K562 treated with DMSO at 1 percent for 12 hours (cell line): ENCODE data around the gene ATP6AP1. TPM values are rescaled to one million over a fixed set of nuclear protein-coding genes. Genes with fewer than 3 reads are reported as not detected.

ENCODE experiments used
- total RNA-seq: library from RNA; unstranded; fragments of 300-600 nt; gene quantifications from 2 replicates; pipeline ENCODE4 v1.2.3, GENCODE V29; 2022; ENCODE audit not compliant: insufficient read depth

The ATP6AP1 gene, protein sequence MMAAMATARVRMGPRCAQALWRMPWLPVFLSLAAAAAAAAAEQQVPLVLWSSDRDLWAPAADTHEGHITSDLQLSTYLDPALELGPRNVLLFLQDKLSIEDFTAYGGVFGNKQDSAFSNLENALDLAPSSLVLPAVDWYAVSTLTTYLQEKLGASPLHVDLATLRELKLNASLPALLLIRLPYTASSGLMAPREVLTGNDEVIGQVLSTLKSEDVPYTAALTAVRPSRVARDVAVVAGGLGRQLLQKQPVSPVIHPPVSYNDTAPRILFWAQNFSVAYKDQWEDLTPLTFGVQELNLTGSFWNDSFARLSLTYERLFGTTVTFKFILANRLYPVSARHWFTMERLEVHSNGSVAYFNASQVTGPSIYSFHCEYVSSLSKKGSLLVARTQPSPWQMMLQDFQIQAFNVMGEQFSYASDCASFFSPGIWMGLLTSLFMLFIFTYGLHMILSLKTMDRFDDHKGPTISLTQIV
- 160 and 217 TPM in 2 replicates for total RNA-seq

GRCh38 chrX:154428176-154429171 is at the start of gene ATP6AP1:
ATP6AP1 (plus strand) TSS chrX:154428677; CDS start chrX:154428693, 16 bp downstream.

DNA sequence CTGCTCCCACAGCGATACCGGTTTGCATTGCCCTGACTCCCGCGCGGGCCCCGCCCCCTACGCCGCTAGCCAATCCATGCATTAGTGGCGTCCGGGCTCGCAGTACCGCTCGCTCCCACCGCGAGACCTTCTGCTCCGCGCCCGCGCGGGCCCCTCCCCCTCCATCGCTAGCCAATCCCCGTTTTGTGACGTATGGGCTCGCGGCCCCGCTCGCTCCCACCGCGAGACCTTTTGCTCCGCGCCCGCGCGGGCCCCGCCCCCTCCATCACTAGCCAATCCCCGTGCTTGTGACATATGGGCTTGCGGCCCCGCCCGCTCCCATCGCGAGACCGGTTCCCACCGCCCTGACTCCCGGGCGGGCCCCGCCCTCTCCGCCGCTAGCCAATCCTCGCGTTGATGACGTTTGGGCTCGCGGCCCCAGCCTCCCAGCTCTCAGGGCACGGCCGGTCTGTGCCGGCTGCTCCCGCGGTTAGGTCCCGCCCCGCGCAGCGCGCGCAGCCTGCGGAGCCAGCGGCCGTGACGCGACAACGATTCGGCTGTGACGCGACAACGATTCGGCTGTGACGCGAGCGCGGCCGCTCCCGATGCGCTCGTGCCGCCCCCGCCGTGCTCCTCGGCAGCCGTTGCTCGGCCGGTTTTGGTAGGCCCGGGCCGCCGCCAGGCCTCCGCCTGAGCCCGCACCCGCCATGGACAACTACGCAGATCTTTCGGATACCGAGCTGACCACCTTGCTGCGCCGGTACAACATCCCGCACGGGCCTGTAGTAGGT is 49.5 kb upstream of the ATP6AP1 start, which contains the start of gene EMD:
TSS of gene EMD (plus strand) at position 497 of the 770 bp plus-strand sequence. CDS start at position 687, 190 bp downstream.

GRCh38 chrX:154397888-154398667 is 30.4 kb upstream of the ATP6AP1 start, which contains the start of gene RPL10:
RPL10 (plus strand) TSS chrX:154398377; CDS start chrX:154398520, 143 bp downstream.

DNA sequence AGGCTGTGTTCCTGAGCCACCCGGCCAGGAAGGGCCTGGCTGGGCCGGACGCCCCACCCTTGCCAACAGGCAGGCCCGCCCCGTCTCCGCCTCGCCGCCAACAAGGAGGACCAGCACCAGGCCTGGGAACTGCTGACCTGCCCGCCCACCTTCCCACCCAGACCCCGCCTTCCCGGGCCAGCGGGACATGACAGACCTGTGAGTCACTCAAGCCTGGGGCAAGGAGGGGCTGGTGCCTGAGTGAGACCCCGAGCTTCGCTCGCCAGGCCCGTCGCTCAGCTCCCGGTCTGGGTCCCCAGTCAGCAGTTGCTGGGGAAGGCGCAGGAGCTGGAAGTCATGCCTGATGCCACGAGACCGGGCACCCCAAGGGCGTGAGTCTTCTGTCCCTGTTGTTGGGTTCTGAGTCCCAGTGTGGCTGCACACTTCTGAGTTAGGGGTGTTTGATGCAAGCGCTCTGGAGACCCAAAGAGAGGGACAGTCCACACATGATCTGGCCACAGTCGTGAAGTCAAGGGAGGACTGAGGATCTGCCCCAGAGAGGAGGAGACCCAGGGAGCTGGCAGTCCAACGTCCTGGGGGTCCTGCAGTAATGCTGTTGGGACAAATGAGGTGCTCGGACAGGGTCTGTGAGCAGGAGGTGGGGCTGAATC is 19.1 kb upstream of the ATP6AP1 start, which contains the start of gene DNASE1L1:
TSS of gene DNASE1L1 (minus strand) at position 33 of the 650 bp plus-strand sequence. CDS start 3,686 bp downstream, outside the sequence.

DNA sequence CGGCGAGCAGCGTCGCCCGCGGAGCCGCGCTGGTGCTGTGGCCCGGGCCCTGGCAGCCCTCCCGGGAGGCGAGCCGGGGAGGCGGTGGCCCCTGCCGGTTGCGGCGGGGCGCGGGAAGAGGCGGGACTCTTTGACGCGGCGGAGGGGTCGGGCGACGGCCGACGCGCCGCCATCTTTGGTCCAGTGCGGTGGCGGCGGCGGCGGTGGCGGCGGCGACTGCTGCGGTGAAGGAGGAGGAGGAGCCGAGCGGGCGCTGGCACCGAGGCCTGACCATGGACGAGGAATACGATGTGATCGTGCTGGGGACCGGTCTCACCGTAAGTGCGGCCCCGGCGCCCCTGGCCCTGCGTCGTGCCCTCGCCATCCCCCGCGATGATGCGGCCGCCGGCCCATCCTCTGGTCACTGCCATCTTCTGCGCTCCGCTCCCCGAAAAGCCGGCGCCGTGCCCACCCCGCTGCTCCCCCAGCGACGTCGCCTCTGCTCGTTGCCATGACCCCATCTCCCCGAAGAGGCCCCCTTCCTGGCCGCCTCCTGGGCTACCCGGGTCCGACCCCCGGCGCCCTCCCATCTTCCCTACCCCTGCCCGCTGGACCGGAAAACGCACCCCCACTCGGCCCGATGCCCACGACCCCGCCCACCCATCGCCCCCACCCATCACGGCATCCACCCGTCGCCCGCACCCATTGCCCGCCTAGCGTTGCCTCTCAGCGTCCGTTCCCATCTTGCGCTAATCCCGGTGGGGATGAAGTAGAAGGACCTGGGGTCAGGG is 8.7 kb downstream of the ATP6AP1 start, which contains the start of gene GDI1:
TSS of gene GDI1 (plus strand) at position 172 of the 770 bp plus-strand sequence. CDS start at position 273, 101 bp downstream.

GRCh38 chrX:154443992-154444754 is 15.7 kb downstream of the ATP6AP1 start, which contains the start of gene FAM50A:
FAM50A (plus strand) TSS chrX:154444141; CDS start chrX:154444236, 95 bp downstream.

GRCh38 chrX:154458116-154458953 is 29.9 kb downstream of the ATP6AP1 start, which contains the start of gene PLXNA3:
PLXNA3 (plus strand) TSS chrX:154458281; CDS start chrX:154460184, 1,903 bp downstream.

DNA sequence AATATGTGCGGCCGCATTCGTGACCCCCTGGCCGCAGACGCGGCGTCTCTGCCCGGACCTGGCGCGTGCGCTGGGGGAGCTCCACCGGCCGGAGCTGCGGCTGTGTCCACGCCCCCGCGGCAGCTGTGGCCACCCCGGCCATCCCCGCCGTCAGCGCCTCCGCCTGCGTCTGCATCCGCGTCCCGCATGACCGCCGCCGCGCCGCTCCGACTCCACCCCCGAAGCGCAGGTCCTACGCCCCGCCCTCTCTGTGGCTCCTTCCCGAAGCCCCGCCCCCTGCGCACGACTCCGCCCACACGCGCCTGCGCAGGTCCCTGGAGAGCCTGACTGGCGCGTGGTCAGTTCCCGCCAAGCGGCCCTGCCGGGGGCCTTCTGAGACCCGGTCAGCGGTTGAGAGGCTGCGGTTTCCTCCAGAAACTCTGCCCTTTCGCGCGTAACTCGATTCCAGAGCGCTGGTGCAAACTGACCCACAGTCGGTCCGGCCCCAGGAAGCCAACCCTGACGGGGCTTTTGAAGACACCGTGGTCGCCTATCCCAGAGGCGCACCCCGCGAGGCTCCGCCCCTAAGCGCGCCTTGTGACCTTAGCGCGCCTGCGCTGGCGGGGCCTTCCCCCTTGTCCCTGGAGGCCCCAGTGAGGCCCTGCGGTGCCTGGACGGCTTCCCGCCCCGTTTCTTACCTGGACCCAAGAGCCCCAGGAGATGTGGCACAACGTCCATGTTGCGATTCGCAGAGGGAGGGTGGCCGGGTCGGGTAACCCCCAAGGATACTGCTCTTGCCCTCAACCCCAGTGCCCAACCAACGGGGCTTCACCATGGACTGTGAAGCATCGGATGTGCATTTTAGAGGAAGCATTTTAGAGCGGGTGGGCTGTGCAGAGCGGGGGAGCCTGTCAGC is 50.5 kb downstream of the ATP6AP1 start, which contains the start of gene LAGE3:
TSS of gene LAGE3 (minus strand) at position 554 of the 895 bp plus-strand sequence. CDS start at position 188, 366 bp downstream.

Other genes starting within 250 kb of the ATP6AP1 start
- gene OPN1MW, start 246.1 kb upstream of the ATP6AP1 start, total RNA-seq: not detected in 2 replicates
- not detected in 2 replicates for gene OPN1MW2, start 208.9 kb upstream of the ATP6AP1 start, total RNA-seq
- not detected in 2 replicates for gene OPN1MW3, start 171.1 kb upstream of the ATP6AP1 start, total RNA-seq
- not detected in 2 replicates for gene TEX28, start 133.6 kb upstream of the ATP6AP1 start, total RNA-seq
- gene TKTL1, start 132.9 kb upstream of the ATP6AP1 start, total RNA-seq: 2.1 and 2.4 TPM in 2 replicates
- gene FLNA, start 54.0 kb upstream of the ATP6AP1 start, total RNA-seq: 341 and 418 TPM in 2 replicates
- gene EMD, start 49.4 kb upstream of the ATP6AP1 start, total RNA-seq: 91.1 and 109 TPM in 2 replicates
- gene RPL10, start 30.3 kb upstream of the ATP6AP1 start, total RNA-seq: 13,537 and 14,219 TPM in 2 replicates
- 17.3 and 23.7 TPM in 2 replicates for gene DNASE1L1, start 19.4 kb upstream of the ATP6AP1 start, total RNA-seq
- 35.8 and 57.5 TPM in 2 replicates for gene TAFAZZIN, start 17.1 kb upstream of the ATP6AP1 start, total RNA-seq
- 95.4 and 142 TPM in 2 replicates for gene GDI1, start 8.5 kb downstream of the ATP6AP1 start, total RNA-seq
- 157 and 192 TPM in 2 replicates for gene FAM50A, start 15.5 kb downstream of the ATP6AP1 start, total RNA-seq
- gene PLXNA3, start 29.6 kb downstream of the ATP6AP1 start, total RNA-seq: 4.0 and 16.9 TPM in 2 replicates
- gene LAGE3, start 50.6 kb downstream of the ATP6AP1 start, total RNA-seq: 161 and 296 TPM in 2 replicates
- 70.2 and 101 TPM in 2 replicates for gene UBL4A, start 57.9 kb downstream of the ATP6AP1 start, total RNA-seq
- 31.6 and 46.3 TPM in 2 replicates for gene SLC10A3, start 62.0 kb downstream of the ATP6AP1 start, total RNA-seq
- 90.5 and 100 TPM in 2 replicates for gene FAM3A, start 87.6 kb downstream of the ATP6AP1 start, total RNA-seq
- 131 and 186 TPM in 2 replicates for gene G6PD, start 118.2 kb downstream of the ATP6AP1 start, total RNA-seq
- 42.2 and 49.6 TPM in 2 replicates for gene IKBKG, start 118.9 kb downstream of the ATP6AP1 start, total RNA-seq
- gene CTAG1A, start 156.5 kb downstream of the ATP6AP1 start, total RNA-seq: not detected in 2 replicates
- gene CTAG1B, start 190.6 kb downstream of the ATP6AP1 start, total RNA-seq: not detected in 2 replicates
- gene CTAG2, start 224.9 kb downstream of the ATP6AP1 start, total RNA-seq: 16.6 and 36.6 TPM in 2 replicates